ENCODE results near the gene BRD3.

DNA sequence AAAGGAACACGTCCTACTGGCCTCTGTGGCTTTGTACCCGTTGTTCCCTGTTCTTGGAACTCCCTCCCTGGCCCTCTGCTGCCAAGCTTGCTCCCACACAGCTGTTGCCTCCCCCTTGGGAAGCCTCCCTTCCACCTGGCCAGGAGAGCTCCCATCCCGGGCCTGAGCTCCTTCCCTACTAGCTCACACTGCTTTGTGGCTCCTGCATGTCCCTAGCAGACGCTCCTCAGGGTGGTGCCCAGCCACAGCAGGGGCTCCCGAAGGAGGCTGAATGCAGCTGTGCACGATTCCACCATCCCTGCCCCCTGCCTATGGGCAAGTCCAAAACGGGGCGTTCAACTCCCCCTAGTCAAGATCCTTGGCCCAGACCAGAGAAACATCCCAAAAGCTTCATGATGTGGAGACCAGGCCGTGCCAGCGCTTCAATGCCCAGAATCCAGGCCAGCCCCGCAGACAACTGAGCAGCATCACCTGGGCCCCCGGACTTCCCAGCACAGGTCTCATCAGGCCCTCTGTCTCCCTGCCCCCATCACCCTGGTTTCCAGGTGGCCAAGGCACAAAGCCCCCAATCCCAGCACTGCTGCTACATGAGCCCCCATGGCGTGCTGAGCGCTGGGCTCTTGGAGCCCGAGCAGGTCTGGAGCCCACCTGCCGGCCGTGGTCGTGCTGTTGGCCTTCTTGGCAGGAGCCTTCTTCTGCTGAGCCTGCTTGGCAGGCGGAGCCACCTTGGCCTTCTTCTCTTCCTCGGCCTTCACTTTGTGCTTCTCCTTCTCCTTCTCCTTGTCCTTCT lies 28.2 kb downstream of the BRD3 start:
- TF ChIP-seq ZFX (IDR thresholded peaks at IDR 0.05) (no peak), POLR2A (IDR thresholded peaks at IDR 0.05; ENCODE audit: borderline replicate concordance, extremely low read depth, insufficient read depth, insufficient read length) (no peak)

All from HCT116 (cell line).